Posterior cingulate gyrus (tissue), 11 donors: Measurements from ENCODE around the gene KIF13A.
"Not testable (repeated sequence)": the region's sequence is repeated elsewhere in the genome, so short reads cannot be mapped to it uniquely, and the experiment has no call there.

ENCODE experiments used
- DNase-seq, 10 donors: peaks; one replicate each; pipeline versions ENCODE4 v3.0.0 to v3.0.0-alpha.2; 2020 to 2021; ENCODE audit warnings: mixed read lengths in 3 of 10
- intact Hi-C: fragments of 100-400 bp; cut with DNase I; formaldehyde crosslinking; loops from one replicate; pipeline ENCODE4 v1.15.1; 2023

The KIF13A gene

DNA sequence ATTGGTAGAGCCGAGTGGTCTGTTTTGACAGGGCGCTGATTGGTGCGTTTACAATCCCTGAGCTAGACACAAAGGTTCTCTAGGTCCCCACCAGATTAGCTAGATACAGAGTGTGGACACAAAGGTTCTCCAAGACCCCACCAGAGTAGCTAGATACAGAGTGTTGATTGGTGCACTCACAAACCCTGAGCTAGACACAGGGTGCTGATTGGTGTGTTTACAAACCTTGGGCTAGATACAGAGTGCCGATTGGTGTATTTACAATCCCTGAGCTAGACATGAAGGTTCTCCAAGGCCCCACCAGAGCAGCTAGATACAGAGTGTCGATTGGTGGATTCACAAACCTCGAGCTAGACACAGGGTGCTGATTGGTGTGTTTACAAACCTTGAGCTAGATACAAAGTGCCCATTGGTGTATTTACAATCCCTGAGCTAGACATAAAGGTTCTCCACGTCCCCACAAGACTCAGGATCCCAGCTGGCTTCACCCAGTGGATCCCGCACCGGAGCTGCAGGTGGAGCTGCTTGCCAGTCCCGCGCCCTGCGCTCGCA, 242.6 kb downstream of the KIF13A start:
- intact Hi-C loops, DNase-seq: not testable (repeated sequence)

DNA sequence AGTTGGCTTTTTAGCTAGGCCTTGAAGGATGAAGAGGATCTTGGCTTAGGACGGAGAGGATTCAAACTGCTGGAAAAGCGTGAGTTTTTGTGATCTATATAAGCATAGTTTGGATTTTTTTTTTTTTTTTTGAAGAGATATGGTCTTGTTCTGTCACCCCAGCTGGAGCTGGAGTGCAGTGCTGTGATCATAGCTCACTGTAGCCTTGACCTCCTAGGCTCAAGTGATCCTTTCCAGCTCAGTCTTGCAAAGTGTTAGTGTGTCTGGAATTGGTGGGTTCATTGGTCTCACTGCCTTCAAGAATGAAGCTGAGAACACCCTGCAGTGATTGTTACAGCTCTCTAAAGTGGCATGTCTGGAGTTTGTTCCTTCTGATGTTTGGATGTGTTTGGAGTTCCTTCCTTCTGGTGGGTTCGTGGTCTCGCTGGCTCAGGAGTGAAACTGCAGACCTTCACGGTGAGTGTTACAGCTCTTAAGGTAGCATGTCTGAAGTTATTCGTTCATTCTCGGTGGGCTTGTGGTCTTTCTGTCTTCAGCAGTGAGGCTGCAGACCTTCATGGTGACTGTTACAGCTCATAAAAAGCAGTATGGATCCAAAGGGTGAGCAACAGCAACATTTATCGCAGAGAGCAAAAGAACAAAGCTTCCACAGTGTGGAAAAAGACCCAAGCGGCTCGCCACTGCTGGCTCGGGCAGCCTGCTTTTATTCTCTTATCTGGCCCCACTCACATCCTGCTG, 243.2 kb downstream of the KIF13A start:
- DNase-seq: no peak
- intact Hi-C loops: no loop called here

DNA sequence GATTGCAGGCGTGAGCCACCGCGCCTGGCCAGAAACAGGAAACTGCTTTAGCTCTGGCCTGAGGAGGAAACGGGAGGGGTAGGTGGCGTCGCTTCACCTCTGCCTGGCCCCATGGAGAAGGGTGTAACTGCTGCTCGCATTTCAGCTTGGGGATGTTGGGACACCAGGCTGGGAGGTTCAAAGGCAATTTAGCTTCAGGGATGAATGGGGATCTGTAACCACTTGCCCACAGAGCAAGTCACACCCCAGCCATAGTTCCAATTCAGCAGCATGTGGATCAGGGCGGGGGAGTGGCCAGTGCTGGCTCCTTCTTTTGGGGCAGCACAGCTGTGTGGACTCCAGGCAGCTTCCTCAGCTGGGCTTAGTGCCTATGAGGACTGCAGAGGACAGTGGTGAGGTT, 245.9 kb downstream of the KIF13A start:
- intact Hi-C loops: no loop called here
- no peak for DNase-seq

DNA sequence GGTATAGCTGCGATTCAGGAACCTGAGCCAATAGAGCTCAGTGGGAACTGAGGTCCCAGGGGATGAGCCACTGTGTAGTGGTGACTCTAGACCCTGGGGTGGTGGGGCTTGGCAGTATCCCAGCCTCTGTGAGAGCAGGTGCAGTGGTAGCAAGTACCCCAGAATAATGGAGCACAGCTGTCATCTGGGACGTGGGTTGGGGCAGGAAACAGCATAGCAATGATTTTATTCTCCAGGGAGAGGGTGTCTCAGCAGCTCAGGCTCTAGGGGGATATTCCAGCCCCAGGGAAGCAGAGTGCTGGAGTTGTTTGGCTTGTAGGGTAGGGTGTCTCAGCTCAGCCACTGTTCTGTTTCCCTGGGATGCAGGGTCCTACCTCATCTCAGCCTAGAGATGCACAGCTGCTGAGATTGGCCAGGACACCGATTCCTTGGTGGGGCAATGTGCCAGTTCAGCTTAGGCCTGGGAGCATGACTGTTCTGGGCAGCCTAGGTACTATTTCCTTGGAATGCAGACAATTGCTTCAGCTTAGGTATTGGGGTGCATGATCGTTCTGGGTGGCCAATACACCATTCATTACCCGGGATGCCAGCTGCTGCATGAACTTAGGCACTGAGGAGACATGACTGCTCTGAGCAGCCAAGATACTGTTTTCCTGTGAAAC, 246.7 kb downstream of the KIF13A start:
- intact Hi-C loops: no loop called here
- no peak for DNase-seq

DNA sequence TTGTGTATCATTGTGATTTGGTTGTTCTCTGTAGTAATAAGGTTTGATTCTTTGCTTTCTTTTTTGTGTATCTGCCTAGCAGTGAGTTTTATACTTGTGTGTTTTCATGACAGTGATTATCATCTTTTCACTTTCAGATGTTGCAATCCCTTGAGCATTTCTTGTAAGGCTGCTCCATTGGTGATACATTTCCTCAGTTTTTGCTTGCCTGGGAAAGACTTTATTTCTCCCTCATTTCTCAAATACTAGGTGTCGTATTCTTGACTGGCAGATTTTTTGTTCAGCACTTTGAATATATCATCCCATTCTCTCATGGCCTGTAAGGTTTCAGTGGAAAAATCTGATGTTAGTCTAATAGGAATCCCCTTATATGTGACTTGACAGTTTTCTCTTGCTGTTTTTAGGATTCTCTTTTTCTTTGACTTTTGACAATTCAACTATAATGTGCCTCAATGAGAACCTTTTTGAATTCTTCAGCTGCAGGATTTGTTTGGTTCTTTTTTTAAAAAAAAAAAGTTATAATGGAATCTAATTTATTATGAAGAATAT, 249.7 kb downstream of the KIF13A start:
- no peak for DNase-seq
- intact Hi-C loops: no loop called here

DNA sequence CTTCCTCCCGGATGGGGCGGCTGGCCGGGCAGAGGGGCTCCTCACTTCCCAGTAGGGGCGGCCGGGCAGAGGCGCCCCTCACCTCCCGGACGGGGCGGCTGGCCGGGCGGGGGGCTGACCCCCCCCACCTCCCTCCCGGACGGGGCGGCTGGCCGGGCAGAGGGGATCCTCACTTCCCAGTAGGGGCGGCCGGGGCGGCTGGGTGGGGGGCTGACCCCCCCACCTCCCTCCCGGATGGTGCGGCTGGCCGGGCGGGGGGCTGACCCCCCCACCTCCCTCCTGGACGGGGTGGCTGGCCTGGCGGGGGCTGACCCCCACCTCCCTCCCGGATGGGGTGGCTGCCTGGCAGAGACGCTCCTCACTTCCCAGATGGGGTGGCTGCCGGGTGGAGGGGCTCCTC, 252.1 kb downstream of the KIF13A start:
- DNase-seq, intact Hi-C loops: not testable (repeated sequence)

DNA sequence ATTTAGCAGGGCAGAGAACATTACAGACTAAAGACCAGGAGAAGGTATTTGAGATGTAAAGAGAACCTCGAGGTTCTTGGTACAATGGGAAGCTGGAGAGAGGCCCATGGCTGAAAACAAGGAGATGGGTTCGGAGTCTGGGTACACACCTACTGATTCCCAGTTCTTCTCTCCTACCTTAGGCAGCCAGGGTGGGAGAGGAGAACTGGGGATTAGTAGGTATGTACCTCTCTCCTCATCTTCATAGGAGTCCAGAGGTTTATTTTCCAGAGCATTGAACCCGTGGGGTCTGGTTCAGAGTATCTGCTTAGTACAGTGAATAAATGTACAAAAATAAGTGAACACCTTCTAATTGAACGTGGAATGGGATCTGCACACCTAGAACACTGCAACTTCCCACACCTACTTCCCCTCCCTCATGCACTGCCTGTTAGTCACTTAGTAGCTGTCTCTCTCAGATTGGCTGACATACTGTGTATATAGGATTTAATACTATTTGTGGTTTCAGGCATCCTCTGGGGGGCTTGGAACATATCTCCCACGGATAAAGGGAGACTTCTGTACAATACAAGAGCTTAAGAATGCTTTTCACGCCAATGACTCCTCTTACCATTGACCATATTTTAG, 257.2 kb downstream of the KIF13A start:
- intact Hi-C loops: no loop called here

DNA sequence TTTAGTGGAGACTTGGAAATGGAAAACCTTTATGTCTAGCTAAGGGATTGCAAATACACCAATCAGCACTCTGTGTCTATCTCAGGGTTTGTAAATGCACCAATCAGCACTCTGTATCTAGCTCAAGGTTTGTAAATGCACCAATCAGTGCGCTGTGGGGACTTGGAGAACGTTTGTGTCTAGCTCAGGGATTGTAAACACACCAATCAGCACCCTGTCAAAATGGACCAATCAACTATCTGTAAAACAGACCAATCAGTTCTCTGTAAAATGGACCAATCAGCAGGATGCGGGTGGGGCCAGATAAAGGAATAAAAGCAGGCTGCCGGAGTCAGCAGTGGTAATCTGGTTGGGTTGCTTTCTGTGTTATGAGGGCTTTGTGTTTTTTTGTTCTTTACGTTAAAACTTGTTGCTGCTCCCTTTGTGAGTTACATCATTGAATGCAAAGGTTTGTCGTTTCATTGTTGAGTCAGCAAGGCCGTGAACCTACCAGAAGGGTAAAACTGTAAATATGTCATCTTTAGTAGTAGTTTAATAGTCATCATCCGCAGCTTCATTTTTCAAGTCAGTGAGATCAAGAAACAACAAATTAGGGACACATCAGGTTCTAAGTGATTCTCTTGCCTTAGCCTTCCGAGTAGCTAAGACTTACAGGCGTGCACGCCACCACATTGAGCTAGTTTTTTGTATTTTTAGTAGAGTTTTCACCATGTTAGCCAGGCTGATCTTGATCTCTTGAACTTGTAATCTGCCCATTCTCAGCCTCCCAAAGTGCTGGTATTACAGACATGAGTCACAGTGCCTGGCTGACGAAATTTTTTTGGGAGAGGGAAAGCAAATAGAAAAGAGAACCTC, 258.0 kb downstream of the KIF13A start:
- DNase-seq: no peak
- intact Hi-C loops: no loop called here

More for the DNA sequence above, 257.2 kb downstream of the KIF13A start:
- DNase-seq: no peak

DNA sequence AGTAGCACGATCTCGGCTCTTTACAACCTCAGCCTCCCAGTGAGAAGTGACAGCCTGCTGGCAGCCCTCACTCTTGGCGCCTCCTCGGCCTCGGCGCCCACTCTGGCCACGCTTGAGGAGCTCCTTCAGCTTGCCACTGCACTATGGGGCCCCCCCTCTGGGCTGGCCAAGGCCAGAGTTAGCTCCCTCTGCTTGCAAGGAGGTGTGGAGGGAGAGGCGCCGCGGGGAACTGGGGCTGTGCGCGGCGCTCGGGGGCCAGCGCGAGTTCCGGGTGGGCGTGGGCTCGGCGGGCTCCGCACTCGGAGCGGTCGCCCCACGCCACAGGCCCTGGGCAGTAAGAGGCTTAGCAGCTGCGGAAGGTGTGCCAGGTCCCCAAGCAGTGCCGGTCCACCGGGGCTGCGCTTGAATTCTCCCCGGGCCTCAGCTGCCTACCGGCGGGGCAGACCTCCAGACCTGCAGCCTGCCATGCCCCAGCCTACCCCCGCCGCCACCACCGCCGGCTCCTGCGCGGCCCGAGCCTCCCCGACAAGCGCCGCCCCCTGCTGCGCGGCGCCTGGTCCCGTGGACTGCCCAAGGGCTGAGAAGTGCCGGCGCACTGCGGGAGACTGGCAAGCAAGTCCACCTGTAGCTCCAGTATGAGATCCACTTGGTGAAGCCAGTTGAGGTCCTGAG, 258.7 kb downstream of the KIF13A start:
- intact Hi-C loops: no loop called here
- DNase-seq: no peak

DNA sequence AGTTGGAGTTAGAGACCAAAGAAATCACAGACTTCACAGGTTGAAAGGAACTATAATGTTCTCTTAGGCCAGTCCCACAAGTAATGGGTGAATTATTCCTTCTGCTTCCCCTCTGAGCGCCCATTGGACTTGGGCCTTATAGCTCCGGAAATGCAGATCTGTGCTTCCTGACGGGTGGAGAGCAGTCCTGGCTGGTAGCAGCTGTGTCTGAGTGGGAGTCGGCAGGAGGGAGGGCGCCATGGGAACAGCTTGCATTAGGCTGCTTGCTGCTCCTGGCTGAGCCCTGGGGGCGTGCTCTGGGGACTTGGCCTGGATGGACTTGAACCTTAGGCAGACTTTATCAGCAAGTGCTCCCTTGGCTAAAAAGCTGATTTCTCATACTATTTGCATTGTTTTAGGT, 262.4 kb downstream of the KIF13A start:
- peak in 2 of 10 donors; percentile 20 to 77 for DNase-seq
- intact Hi-C loops: no loop called here

DNA sequence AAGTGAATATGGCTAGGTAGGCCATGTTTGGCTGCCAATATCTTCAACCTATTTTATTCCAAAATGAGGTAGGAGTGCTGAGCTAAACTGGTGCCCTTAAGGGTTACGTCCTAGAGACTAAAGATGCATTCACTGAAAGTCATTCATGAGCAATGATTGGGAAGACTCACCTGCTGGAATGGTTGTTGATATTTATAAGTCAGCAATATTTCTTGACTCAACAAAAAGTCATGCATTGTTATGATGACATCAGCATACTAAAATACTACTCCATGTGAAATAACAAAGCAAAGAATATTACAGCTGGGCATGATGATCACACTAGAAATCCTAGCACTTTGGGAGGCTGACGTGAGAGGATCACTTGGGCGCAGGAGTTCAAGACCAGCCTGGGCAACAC, 263.1 kb downstream of the KIF13A start:
- intact Hi-C loops: no loop called here
- DNase-seq: no peak

DNA sequence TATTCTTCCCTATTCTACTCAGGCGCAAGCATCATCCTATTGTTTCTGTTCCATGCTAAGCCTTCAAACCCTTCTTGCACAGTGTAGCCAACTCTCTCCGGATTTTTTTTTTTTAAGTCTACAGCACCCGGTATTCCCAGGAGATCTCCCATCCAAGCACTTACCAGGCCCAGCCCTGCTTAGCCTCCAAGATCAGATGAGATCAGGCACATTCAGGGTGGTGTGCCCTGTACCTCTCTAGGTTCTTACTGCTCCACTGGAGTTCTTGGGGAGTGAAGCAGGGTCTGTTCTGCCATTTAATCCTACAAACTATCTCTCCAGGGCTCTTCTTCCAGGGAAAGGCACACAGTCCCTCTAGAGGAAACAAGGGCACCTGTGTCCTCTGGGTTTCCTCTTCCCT, 265.8 kb downstream of the KIF13A start:
- no peak for DNase-seq
- intact Hi-C loops: no loop called here

DNA sequence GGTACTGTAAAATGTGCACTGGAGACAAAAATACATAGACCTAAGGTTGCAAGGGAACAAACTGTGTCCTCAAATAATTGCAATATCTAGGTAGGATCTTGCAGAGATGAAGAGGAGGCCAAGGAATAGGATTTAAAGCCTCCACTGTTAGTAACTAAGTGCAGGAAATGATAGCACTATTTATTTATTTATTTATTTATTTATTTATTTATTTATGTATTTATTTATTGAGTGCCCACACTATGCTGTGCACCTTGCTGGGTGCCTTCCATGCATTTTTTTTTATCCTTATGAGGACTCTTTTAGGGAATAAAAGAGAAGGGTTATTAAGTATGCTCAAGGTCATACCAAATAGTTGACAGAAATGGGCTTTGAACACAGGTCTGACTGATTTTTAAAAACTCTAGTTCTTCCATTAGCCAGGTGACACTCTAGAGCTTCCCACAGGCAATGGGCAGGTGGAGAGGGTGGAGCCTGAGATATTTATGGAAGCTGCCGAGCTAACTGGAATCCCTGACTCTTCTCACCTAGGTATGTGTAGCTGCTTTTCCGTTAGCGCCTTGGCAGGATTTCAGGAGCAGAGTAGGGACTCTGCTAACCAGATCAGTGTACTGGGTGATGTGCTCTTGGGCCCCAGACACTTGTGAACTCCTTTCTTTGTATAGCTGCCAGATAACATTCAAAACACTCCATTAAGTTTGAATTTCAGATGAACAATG, 268.0 kb downstream of the KIF13A start:
- DNase-seq: no peak
- intact Hi-C loops: no loop called here

DNA sequence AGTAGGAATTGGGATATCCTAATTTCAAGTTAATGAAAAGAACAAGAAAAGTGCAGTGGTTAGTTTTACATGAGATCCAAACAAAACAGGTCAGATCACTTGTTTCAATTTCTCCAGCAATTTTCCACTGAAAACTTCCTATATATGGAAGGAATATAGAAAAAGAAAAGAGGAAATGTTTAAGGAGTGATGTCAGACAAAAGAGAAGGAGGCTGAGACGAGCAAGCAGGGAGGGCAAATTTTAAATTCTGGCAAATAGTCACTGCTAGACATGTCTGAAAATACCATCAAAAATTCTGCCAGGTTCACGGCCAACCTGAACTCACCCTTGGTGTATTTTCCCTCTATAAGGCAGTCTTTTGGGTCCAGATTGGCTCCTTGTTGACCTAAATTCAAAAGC, 271.2 kb downstream of the KIF13A start:
- no peak for DNase-seq
- intact Hi-C loops: no loop called here

DNA sequence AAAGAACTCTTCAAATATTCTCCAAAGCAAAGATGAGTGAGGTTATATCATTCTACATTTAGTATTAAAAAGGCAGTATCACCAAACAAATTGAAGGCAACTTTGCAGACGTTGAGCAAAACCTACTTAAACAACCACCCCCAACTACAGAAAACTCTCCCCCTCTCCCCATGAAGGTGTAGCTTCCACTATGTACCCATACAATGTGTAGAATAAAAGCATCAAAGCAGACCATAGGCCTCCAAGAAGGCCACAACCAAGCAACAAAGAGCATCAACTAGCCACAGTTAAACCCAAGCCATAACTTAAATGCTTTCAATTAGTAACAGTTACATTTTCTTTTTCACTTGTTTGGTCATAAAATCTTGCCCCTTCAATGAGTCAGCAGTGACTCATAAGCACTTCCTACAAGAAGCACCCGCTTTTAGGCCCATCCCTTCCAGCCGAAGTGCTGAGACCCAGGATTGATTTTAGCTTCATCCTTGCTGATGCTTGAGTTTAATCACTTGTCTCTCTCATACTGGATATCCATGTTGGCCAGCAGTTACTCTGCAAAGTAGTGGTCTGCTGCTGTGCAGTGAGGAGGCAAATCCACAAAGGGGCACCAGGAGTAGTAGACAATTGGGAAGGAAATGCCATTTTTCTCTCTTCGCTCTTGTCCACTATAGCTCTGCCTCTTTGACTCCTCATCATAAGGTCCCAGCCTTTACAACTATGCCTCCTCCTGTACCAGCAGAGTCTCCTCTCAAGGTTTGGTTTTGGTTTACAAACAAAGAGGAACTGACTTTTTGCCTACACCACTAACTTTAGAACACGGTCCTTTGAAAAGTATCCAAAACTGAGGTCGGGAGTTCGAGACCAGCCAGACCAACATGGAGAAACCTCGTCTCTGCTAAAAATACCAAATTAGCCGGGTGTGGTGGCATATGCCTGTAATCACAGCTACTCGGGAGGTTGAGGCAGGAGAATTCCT, 272.3 kb downstream of the KIF13A start:
- intact Hi-C loops: no loop called here
- DNase-seq: peak in 1 of 10 donors; percentile 4

DNA sequence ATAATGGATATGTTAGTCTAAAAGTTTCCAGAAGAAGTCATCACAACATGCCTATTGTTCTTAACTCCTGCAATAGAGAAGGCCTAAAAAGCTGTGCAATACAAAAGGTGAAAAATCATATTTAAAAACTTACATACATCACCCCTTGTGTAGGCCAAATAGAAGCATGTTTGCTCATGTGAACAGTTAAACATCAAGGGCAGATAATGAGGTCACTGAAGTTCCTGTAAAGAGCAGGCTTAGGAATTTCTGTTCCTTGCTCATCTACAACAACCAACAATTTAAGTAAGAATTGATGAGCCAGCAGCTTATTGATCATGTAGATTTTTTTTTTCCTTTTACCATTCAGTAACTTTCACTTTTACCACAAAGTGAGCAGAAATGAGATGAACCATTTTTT, 273.3 kb downstream of the KIF13A start:
- no peak for DNase-seq
- intact Hi-C loops: no loop called here

DNA sequence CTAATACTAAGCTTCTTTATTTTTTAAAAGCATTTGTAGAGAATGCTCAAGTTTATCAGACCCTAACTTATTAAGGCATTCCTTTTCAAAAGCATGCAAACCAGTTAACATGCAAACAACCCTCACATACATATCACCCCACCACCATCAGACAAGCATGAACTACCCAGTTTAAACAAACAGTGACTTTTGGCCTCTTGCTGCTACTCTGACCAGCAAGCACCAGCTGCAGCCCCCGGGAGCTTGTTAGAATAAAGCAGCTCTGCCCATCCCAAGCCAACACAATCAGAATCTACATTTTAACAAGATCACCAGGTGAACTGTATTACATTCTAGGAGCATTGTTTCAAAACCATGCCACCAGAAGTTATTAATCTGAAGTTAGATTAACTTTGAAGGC, 274.9 kb downstream of the KIF13A start:
- no peak for DNase-seq
- intact Hi-C loops: no loop called here

DNA sequence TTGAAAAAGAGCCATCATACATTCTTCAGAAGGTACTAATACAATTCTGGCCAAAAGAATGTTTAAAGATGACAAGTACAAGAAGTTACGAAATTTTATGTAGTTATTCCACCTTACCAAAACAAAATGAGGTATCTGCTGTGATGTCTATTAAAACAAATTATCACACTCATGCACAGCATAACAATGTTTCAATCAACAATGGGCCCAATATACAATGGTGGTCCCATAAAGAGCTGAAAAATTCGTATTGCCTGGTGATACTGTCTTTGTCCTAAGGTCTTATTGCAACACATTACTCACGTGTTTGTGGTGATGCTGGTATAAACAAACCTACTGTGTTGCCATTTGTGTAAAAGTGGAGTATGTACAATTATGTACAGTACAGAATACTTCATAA, 277.1 kb downstream of the KIF13A start:
- intact Hi-C loops: no loop called here
- DNase-seq: no peak
